ENCODE data around the gene LRRTM4. TPM values are rescaled to one million over a fixed set of nuclear protein-coding genes. Genes with fewer than 3 reads are reported as not detected.

LRRTM4 gene
- total RNA-seq (not detected), polyA plus RNA-seq (not detected)

DNA sequence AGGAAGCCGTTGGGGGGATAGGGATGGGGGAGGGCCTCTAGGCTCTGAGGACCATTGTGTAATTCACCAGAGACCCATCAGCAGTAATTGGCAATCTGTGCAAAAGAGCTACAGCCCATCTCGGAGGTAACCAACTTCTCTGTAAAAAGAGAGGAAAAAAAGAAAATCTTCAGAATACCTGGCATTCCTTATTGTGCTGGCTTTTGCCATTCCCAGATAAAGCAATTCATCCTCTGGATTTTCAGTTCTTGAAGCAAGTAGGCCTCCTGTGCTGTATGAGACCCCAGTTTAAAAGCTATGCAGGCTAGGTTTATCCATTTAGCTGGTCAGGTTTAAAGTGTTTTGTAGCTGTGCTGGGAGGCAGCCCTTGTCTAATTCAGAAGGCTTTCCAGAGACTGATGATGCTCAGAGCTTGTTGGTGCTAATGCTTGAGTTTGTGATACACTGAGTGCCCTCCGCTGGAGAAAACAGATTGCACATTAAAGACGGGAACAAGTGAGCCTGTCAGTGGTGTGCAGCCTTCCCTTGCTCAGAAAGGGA is at the start of gene LRRTM4:
TSS of gene LRRTM4 (minus strand) at position 446 of the 540 bp plus-strand sequence.
- ChIA-PET CTCF (ENCODE audit: partially characterized antibody) (no interaction called here), POLR2A (ENCODE audit: partially characterized antibody) (no interaction called here)
- Histone ChIP-seq H3K9me3 (ENCODE audit: control insufficient read depth in 1 of 2, low read length in 2 of 2) (no peaks in the 10 kb centered on the region), H3K36me3 (ENCODE audit: insufficient read depth, low read length) (no peaks in the 10 kb centered on the region), H3K4me1 (ENCODE audit: insufficient read depth, low read length) (no peaks in the 10 kb centered on the region), H3K4me3 (ENCODE audit: low read length in 2 of 2) (no peak within 1 kb of the TSS), H3K27me3 (ENCODE audit: insufficient read depth, low read length) (no peaks in the 10 kb centered on the region), H3K27ac (ENCODE audit: low read depth, low read length) (no peak within 1 kb of the TSS)
- no peak for DNase-seq
- peaks cover 0 to 33% (median 19%) of the 10 kb centered on the region in 8 donors for H3K9me3 Mint-ChIP-seq
- H3K4me3 Mint-ChIP-seq: no peak within 1 kb of the TSS
- H3K36me3 Mint-ChIP-seq: no peaks in the 10 kb centered on the region
- intact Hi-C loops (cut with micrococcal nuclease): no loop called here
- H3K4me1 Mint-ChIP-seq: no peaks in the 10 kb centered on the region
- no peaks in the 10 kb centered on the region for H3K27me3 Mint-ChIP-seq
- H3K27ac Mint-ChIP-seq: no peak within 1 kb of the TSS

DNA sequence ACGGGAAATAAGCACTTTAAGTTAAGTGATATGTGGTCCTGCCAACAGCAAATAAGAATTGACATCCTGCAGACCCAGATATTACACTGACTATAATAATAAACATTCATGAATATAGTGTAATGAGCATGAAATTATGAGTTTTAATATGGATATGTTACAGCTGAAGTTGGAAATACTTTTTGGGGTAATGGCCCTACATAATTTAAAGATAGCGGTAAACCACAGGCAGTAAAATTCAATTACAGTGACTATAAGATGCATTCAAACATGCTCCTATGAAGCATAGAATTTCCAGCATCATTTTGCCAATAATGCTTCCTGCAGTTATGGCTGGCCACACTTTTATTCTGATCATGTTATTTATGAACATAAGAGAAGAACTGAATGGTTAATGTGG is 49.4 kb upstream of the LRRTM4 start:
- no peak overlapping the region for H3K4me3 Mint-ChIP-seq
- DNase-seq: no peak
- no peaks in the 10 kb centered on the region for H3K4me1 ChIP-seq (ENCODE audit: insufficient read depth, low read length)
- no peak overlapping the region for H3K27ac ChIP-seq (ENCODE audit: low read depth, low read length)
- intact Hi-C loops (cut with micrococcal nuclease): no loop called here
- no peaks in the 10 kb centered on the region for H3K9me3 ChIP-seq (ENCODE audit: control insufficient read depth in 1 of 2, low read length in 2 of 2)
- H3K27me3 Mint-ChIP-seq: no peaks in the 10 kb centered on the region
- H3K4me1 Mint-ChIP-seq: no peaks in the 10 kb centered on the region
- no peaks in the 10 kb centered on the region for H3K36me3 Mint-ChIP-seq
- H3K9me3 Mint-ChIP-seq: peaks cover 0 to 15% (median 8%) of the 10 kb centered on the region in 8 donors
- ChIA-PET CTCF (ENCODE audit: partially characterized antibody) (no interaction called here), POLR2A (ENCODE audit: partially characterized antibody) (no interaction called here)
- no peaks in the 10 kb centered on the region for H3K36me3 ChIP-seq (ENCODE audit: insufficient read depth, low read length)
- no peaks in the 10 kb centered on the region for H3K27me3 ChIP-seq (ENCODE audit: insufficient read depth, low read length)
- H3K4me3 ChIP-seq (ENCODE audit: low read length in 2 of 2): no peak overlapping the region
- no peak overlapping the region for H3K27ac Mint-ChIP-seq

DNA sequence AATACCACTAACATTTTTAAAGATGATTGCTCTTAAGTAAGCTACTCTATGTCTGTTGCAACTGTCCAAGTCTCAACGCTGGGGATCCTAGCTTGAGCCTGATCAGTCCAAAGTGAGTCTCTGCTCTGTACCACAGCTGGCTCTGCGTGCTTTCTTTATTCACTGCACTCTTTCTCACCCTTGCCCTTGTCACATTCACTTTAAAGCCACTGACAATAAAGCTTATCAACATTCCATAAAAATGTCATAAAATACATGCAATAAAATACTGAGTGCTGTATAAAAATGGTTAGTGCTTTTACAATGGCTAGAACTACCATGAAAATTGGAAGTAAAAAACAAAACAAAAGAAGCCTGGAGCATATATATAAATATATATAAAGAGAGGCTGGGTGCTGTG is 45.5 kb upstream of the LRRTM4 start:
- intact Hi-C loops (cut with micrococcal nuclease): no loop called here

DNA sequence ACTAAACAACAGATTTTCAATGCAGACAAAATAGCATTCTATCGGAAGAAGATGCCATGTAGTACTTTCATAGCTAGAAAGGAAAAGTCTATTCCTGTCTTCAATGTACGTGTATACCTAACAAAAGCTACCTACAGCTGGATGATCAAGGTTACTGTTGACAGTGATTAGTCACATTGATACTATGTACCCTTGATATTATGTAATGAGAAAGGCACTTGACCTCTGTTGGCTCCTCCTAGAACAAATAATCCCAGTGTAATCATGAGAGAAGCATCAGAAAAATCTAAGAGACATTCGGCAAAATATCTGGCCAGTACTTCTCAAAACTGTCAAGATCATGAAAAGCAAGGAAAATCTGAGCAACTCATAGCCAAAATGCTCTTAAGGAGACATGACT is 44.4 kb upstream of the LRRTM4 start:
- CTCF ChIA-PET (ENCODE audit: partially characterized antibody): no interaction called here
- peaks cover 0 to 5% of the 10 kb centered on the region in 2 donors for H3K9me3 ChIP-seq (ENCODE audit: control insufficient read depth in 1 of 2, low read length in 2 of 2)
- no peaks in the 10 kb centered on the region for H3K36me3 Mint-ChIP-seq
- no peak overlapping the region for H3K4me3 Mint-ChIP-seq
- H3K36me3 ChIP-seq (ENCODE audit: insufficient read depth, low read length): no peaks in the 10 kb centered on the region
- H3K27me3 Mint-ChIP-seq: no peaks in the 10 kb centered on the region
- intact Hi-C loops (cut with micrococcal nuclease): no loop called here
- no peak overlapping the region for H3K27ac Mint-ChIP-seq
- H3K9me3 Mint-ChIP-seq: peaks cover 0 to 16% (median 8%) of the 10 kb centered on the region in 8 donors
- H3K27ac ChIP-seq (ENCODE audit: low read depth, low read length): no peak overlapping the region
- no peaks in the 10 kb centered on the region for H3K4me1 Mint-ChIP-seq
- POLR2A ChIA-PET (ENCODE audit: partially characterized antibody): no interaction called here
- DNase-seq: no peak
- no peaks in the 10 kb centered on the region for H3K27me3 ChIP-seq (ENCODE audit: insufficient read depth, low read length)
- no peak overlapping the region for H3K4me3 ChIP-seq (ENCODE audit: low read length in 2 of 2)
- no peaks in the 10 kb centered on the region for H3K4me1 ChIP-seq (ENCODE audit: insufficient read depth, low read length)

More for the DNA sequence above, 45.5 kb upstream of the LRRTM4 start:
- no peaks in the 10 kb centered on the region for H3K4me1 ChIP-seq (ENCODE audit: insufficient read depth, low read length)
- no peak for DNase-seq
- H3K27me3 ChIP-seq (ENCODE audit: insufficient read depth, low read length): no peaks in the 10 kb centered on the region
- Mint-ChIP-seq H3K27ac (no peak overlapping the region), H3K9me3 (peaks cover 0 to 19% (median 9%) of the 10 kb centered on the region in 8 donors), H3K27me3 (no peaks in the 10 kb centered on the region), H3K4me3 (no peak overlapping the region), H3K36me3 (no peaks in the 10 kb centered on the region), H3K4me1 (no peaks in the 10 kb centered on the region)
- ChIA-PET POLR2A (ENCODE audit: partially characterized antibody) (no interaction called here), CTCF (ENCODE audit: partially characterized antibody) (no interaction called here)
- H3K4me3 ChIP-seq (ENCODE audit: low read length in 2 of 2): no peak overlapping the region
- no peaks in the 10 kb centered on the region for H3K36me3 ChIP-seq (ENCODE audit: insufficient read depth, low read length)
- peaks cover 0 to 5% of the 10 kb centered on the region in 2 donors for H3K9me3 ChIP-seq (ENCODE audit: control insufficient read depth in 1 of 2, low read length in 2 of 2)
- H3K27ac ChIP-seq (ENCODE audit: low read depth, low read length): no peak overlapping the region

DNA sequence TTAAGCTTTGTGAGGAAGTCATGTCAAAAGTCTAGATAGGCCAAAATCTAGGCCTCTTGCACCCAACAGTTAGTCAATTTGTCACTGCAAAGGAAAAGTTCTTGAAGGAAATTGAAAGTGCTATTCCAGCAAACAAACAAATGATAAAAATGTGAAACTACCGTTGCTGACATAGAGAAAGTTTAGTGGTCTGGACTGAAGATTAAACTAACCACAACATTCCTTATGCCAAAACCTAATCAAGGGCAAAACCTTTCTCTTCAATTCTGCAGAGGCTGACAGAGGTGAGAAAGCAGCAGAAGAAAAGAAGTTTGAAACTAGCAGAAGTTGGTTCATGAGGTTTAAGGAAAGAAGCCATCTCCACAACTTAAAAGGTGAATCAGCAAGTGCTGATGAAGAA is 44.0 kb upstream of the LRRTM4 start:
- no peaks in the 10 kb centered on the region for H3K27me3 Mint-ChIP-seq
- Histone ChIP-seq H3K27ac (ENCODE audit: low read depth, low read length) (no peak overlapping the region), H3K36me3 (ENCODE audit: insufficient read depth, low read length) (no peaks in the 10 kb centered on the region), H3K4me3 (ENCODE audit: low read length in 2 of 2) (no peak overlapping the region), H3K9me3 (ENCODE audit: control insufficient read depth in 1 of 2, low read length in 2 of 2) (peaks cover 0 to 5% of the 10 kb centered on the region in 2 donors), H3K4me1 (ENCODE audit: insufficient read depth, low read length) (no peaks in the 10 kb centered on the region), H3K27me3 (ENCODE audit: insufficient read depth, low read length) (no peaks in the 10 kb centered on the region)
- no peak overlapping the region for H3K27ac Mint-ChIP-seq
- H3K9me3 Mint-ChIP-seq: peaks cover 0 to 16% (median 8%) of the 10 kb centered on the region in 8 donors
- H3K36me3 Mint-ChIP-seq: no peaks in the 10 kb centered on the region
- no peak overlapping the region for H3K4me3 Mint-ChIP-seq
- no peaks in the 10 kb centered on the region for H3K4me1 Mint-ChIP-seq
- ChIA-PET POLR2A (ENCODE audit: partially characterized antibody) (no interaction called here), CTCF (ENCODE audit: partially characterized antibody) (no interaction called here)
- DNase-seq: no peak
- intact Hi-C loops (cut with micrococcal nuclease): no loop called here

DNA sequence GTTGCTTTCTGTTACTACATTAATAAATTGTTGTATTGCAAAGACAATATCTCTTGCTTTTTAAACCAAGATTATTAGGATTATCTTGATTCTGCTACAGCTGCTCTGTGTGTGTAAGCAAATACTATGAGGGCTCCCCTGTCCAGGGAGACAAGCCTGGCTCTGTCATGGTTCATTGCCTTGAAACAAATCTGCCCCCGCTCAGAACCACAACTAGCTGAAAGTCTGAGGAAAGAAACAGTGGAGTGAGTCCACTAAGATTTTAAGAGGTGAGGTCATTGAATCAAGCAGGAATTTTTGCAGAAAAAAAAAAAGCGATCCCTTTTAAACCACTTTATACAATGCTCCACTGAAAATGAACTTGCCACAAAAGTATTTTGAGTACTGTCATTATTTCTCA is 30.8 kb upstream of the LRRTM4 start:
- DNase-seq: no peak
- H3K9me3 ChIP-seq (ENCODE audit: control insufficient read depth in 1 of 2, low read length in 2 of 2): no peaks in the 10 kb centered on the region
- Mint-ChIP-seq H3K4me3 (no peak overlapping the region), H3K36me3 (no peaks in the 10 kb centered on the region), H3K27me3 (no peaks in the 10 kb centered on the region), H3K9me3 (peaks cover 0 to 39% (median 14%) of the 10 kb centered on the region in 8 donors), H3K4me1 (no peaks in the 10 kb centered on the region), H3K27ac (no peak overlapping the region)
- no peaks in the 10 kb centered on the region for H3K36me3 ChIP-seq (ENCODE audit: insufficient read depth, low read length)
- H3K27ac ChIP-seq (ENCODE audit: low read depth, low read length): no peak overlapping the region
- ChIA-PET CTCF (ENCODE audit: partially characterized antibody) (no interaction called here), POLR2A (ENCODE audit: partially characterized antibody) (no interaction called here)
- no peak overlapping the region for H3K4me3 ChIP-seq (ENCODE audit: low read length in 2 of 2)
- no peaks in the 10 kb centered on the region for H3K27me3 ChIP-seq (ENCODE audit: insufficient read depth, low read length)
- H3K4me1 ChIP-seq (ENCODE audit: insufficient read depth, low read length): no peaks in the 10 kb centered on the region
- intact Hi-C loops (cut with micrococcal nuclease): no loop called here

DNA sequence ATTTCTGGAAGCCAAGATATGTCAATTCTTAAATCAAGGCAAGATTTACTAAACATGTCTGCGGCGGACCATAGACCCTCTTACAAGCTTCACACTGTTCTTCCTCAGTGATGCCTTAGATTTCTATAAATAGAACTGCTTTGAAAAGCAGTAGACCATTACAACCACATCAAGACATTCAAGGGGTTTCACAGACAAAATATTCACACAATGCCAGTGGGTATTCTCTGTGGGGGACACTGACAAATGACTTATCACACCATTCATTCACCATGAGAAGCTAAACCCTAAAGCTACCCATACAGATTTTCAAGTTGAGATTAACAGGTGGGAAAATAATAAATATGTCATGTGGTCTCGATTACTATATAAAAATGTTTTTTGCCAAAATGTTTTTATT is 15.9 kb upstream of the LRRTM4 start:
- no peaks in the 10 kb centered on the region for H3K4me1 ChIP-seq (ENCODE audit: insufficient read depth, low read length)
- no peaks in the 10 kb centered on the region for H3K36me3 Mint-ChIP-seq
- no peak overlapping the region for H3K27ac Mint-ChIP-seq

DNA sequence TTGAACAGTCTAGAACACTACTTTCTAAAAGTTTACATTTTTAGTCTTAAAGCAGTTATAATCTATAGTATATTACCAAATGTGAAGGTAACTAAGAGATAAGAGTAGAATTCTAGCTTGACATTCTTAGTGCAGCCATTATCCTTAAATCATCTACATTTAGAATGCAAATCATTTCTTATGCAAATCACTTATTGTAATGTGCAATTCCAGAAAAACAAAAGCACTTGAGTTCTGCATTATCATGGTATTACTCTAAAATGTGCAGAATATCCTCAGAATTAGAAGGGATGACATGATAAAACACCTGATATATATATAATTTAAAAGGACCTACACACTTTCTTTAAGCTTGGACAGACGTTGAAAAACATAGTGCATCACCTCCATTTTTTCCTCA is 712 bp upstream of the LRRTM4 start:
- Mint-ChIP-seq H3K4me1 (no peaks in the 10 kb centered on the region), H3K27me3 (no peaks in the 10 kb centered on the region), H3K4me3 (no peak overlapping the region), H3K27ac (no peak overlapping the region), H3K36me3 (no peaks in the 10 kb centered on the region), H3K9me3 (peaks cover 0 to 33% (median 18%) of the 10 kb centered on the region in 8 donors)
- Histone ChIP-seq H3K27ac (ENCODE audit: low read depth, low read length) (no peak overlapping the region), H3K4me1 (ENCODE audit: insufficient read depth, low read length) (no peaks in the 10 kb centered on the region), H3K9me3 (ENCODE audit: control insufficient read depth in 1 of 2, low read length in 2 of 2) (no peaks in the 10 kb centered on the region), H3K4me3 (ENCODE audit: low read length in 2 of 2) (no peak overlapping the region), H3K36me3 (ENCODE audit: insufficient read depth, low read length) (no peaks in the 10 kb centered on the region), H3K27me3 (ENCODE audit: insufficient read depth, low read length) (no peaks in the 10 kb centered on the region)
- POLR2A ChIA-PET (ENCODE audit: partially characterized antibody): no interaction called here
- DNase-seq: no peak
- intact Hi-C loops (cut with micrococcal nuclease): no loop called here
- CTCF ChIA-PET (ENCODE audit: partially characterized antibody): no interaction called here

More for the DNA sequence above, 15.9 kb upstream of the LRRTM4 start:
- H3K9me3 ChIP-seq (ENCODE audit: control insufficient read depth in 1 of 2, low read length in 2 of 2): no peaks in the 10 kb centered on the region
- DNase-seq: no peak
- no peaks in the 10 kb centered on the region for H3K27me3 ChIP-seq (ENCODE audit: insufficient read depth, low read length)
- intact Hi-C loops (cut with micrococcal nuclease): no loop called here
- Mint-ChIP-seq H3K27me3 (no peaks in the 10 kb centered on the region), H3K4me3 (no peak overlapping the region), H3K9me3 (peaks cover 2 to 39% (median 16%) of the 10 kb centered on the region in 8 donors), H3K4me1 (no peaks in the 10 kb centered on the region)
- ChIA-PET POLR2A (ENCODE audit: partially characterized antibody) (no interaction called here), CTCF (ENCODE audit: partially characterized antibody) (no interaction called here)
- no peak overlapping the region for H3K27ac ChIP-seq (ENCODE audit: low read depth, low read length)
- no peak overlapping the region for H3K4me3 ChIP-seq (ENCODE audit: low read length in 2 of 2)
- H3K36me3 ChIP-seq (ENCODE audit: insufficient read depth, low read length): no peaks in the 10 kb centered on the region

Data from CD4-positive, alpha-beta memory T cell (primary cell).